GM12878 (cell line): ENCODE measurements around the gene IFNA8. TPM values are rescaled to one million over a fixed set of nuclear protein-coding genes. Genes with fewer than 3 reads are reported as not detected.

Experiments
- ASH2L ChIP-seq: fragments of 300-600, 200-600 bp; sonication (generic); IDR thresholded peaks from 2 replicates; pipeline ENCODE4 v1.6.1; 2017; ENCODE audit warnings: low read depth, mild to moderate bottlenecking, borderline replicate concordance
- BCLAF1 ChIP-seq: fragments of 450-650 bp; IDR thresholded peaks from 2 replicates; pipeline ENCODE4 v1.6.1; 2017; ENCODE audit warnings: antibody characterized with exemption, mild to moderate bottlenecking, moderate library complexity
- CBFB ChIP-seq: IDR thresholded peaks from 2 replicates; pipeline ENCODE4 v1.6.1; 2016; ENCODE audit warnings: antibody characterized with exemption, low read depth
- E2F4 ChIP-seq: IDR thresholded peaks from 2 replicates; pipeline ENCODE4 v1.6.1; 2012; ENCODE audit warnings: low read depth, low read length, improper control_type of control experiment
- E4F1 ChIP-seq: fragments of 450-650 bp; IDR thresholded peaks from 2 replicates; pipeline ENCODE4 v1.6.1; 2018; ENCODE audit warnings: borderline replicate concordance, mild to moderate bottlenecking; ENCODE audit not compliant: partially characterized antibody
- FOS ChIP-seq: IDR thresholded peaks from 3 replicates; pipeline ENCODE4 v1.6.1; 2011; ENCODE audit warnings: borderline replicate concordance; ENCODE audit not compliant: insufficient read length; ENCODE audit errors: extremely low read depth
- KDM1A ChIP-seq: fragments of 200-600 bp; sonication (generic); IDR thresholded peaks from 2 replicates; pipeline ENCODE4 v1.6.1; 2016; ENCODE audit warnings: borderline replicate concordance
- KLF5 ChIP-seq: fragments of 450-650 bp; IDR thresholded peaks from 2 replicates; pipeline ENCODE4 v1.6.1; 2014; ENCODE audit warnings: mild to moderate bottlenecking; ENCODE audit not compliant: partially characterized antibody
- LARP7 ChIP-seq: fragments of 450-650 bp; IDR thresholded peaks from 2 replicates; pipeline ENCODE4 v1.6.1; 2017; ENCODE audit warnings: mild to moderate bottlenecking
- MTA2 ChIP-seq: fragments of 450-650 bp; IDR thresholded peaks from 2 replicates; pipeline ENCODE4 v1.6.1; 2016; ENCODE audit warnings: low read depth, mild to moderate bottlenecking, moderate library complexity
- POU2F2 ChIP-seq: IDR thresholded peaks from 3 replicates; pipeline ENCODE4 v1.6.1; 2011; ENCODE audit warnings: low read depth, mild to moderate bottlenecking, low read length, borderline replicate concordance
- SMAD5 ChIP-seq: IDR thresholded peaks from 2 replicates; pipeline ENCODE4 v1.6.1; 2016; ENCODE audit warnings: antibody characterized with exemption, low read depth
- STAT1 ChIP-seq: fragments of 450-650 bp; conservative IDR thresholded peaks from 2 replicates; pipeline ENCODE4 v1.6.1; 2014; ENCODE audit warnings: antibody characterized with exemption, mild to moderate bottlenecking
- TAF1 ChIP-seq: IDR thresholded peaks from 2 replicates; pipeline ENCODE4 v1.6.1; 2011; ENCODE audit warnings: mild to moderate bottlenecking, low read depth, low read length, borderline replicate concordance
- ZBTB33 ChIP-seq: fragments of 450-650 bp; IDR thresholded peaks from 2 replicates; pipeline ENCODE4 v1.6.1; 2017; ENCODE audit warnings: mild to moderate bottlenecking
- ZNF592 ChIP-seq: fragments of 450-650 bp; IDR thresholded peaks from 2 replicates; pipeline ENCODE4 v1.6.1; 2017; ENCODE audit warnings: mild to moderate bottlenecking, moderate library complexity
- ZNF622 ChIP-seq: fragments of 450-650 bp; IDR thresholded peaks from 2 replicates; pipeline ENCODE4 v1.6.1; 2017; ENCODE audit warnings: mild to moderate bottlenecking, inconsistent platforms
- polyA plus RNA-seq, 11 experiments: library from polyadenylated mRNA; depleted of rRNA in 4 of 11; unstranded in 6 of 11; stranded (reverse) in 5 of 11; fragments of >200 nt; fragmentation: Nextera tagmentation in 4 of 11; fragmentation: Illumina TruSeq in 1 of 11; extraction: Ambion mirVana in 4 of 11; extraction: Trizol in 1 of 11; gene quantifications; 1 replicate in 1 of 11; 2 replicates in 10 of 11; pipeline versions ENCODE4 v1.2.1 to v1.2.3, GENCODE V29; 2011 to 2016; ENCODE audit warnings: inconsistent platforms in 2 of 11, missing spikeins in 2 of 11, low read depth in 1 of 11
- total RNA-seq, 4 experiments: library from RNA; depleted of rRNA in 3 of 4; stranded (reverse); fragments of >200 nt in 3 of 4; fragmentation: Illumina TruSeq in 1 of 4; extraction: Trizol in 1 of 4; gene quantifications; 2 replicates each; pipeline versions ENCODE4 v1.2.1 to v1.2.3, GENCODE V29; 2013 to 2021

The IFNA8 gene
- total and polyA plus RNA-seq, 10 of the 15 experiments (the other 5 are each of a cell fraction or from before 2014, with no cell fraction given): not detected

GRCh38 chr9:21381448-21382339 lies 27.2 kb upstream of the IFNA8 start (continued):
- TF ChIP-seq ZBTB33 (no peak), LARP7 (no peak), FOS (no peak), MTA2 (peak; percentile 92), ASH2L (no peak), KLF5 (peak; percentile 62), E4F1 (no peak), POU2F2 (peak; percentile 80; the same call in 2 of the 3 replicates), E2F4 (no peak), BCLAF1 (no peak), CBFB (peak; percentile 78), ZNF622 (no peak), KDM1A (no peak), STAT1 (no peak), TAF1 (no peak), SMAD5 (no peak), ZNF592 (peak; percentile 78; the same call in 1 of the 2 replicates)
